Right atrium auricular region (tissue), 2 donors: ENCODE data around the gene SMCO1. TPM values are rescaled to one million over a fixed set of nuclear protein-coding genes. Genes with fewer than 3 reads are reported as not detected.
"Not testable (repeated sequence)": the region's sequence is repeated elsewhere in the genome, so short reads cannot be mapped to it uniquely, and the experiment has no call there.

ENCODE experiments used
- DNase-seq: peaks from one replicate; pipeline ENCODE4 v3.0.0-alpha.2; 2019; ENCODE audit warnings: low spot score
- H3K27ac ChIP-seq, 2 donors: fragments of 200-600 bp; sonication (generic); 1 replicate in 1 of 2; 2 replicates in 1 of 2; pipeline ENCODE4 v1.5.1; 2016 to 2019
- H3K27me3 ChIP-seq, 2 donors: fragments of 200-600 bp; sonication (generic); one replicate each; pipeline versions ENCODE4 v1.5.1 to v1.6.0; 2017 to 2019
- H3K36me3 ChIP-seq: fragments of 200-600 bp; sonication (generic); one replicate; pipeline ENCODE4 v1.5.1; 2016
- H3K4me1 ChIP-seq, 2 donors: fragments of 200-600 bp; sonication (generic); one replicate each; pipeline versions ENCODE4 v1.5.1 to v1.6.0; 2017 to 2019
- H3K4me3 ChIP-seq, 2 donors: fragments of 200-600 bp; sonication (generic); 1 replicate in 1 of 2; 2 replicates in 1 of 2; pipeline ENCODE4 v1.5.1; 2017 to 2019; ENCODE audit warnings: mild to moderate bottlenecking in 1 of 2, moderate library complexity in 1 of 2
- H3K9me3 ChIP-seq, 2 donors: fragments of 200-600 bp; sonication (generic); one replicate each; pipeline ENCODE4 v1.5.1; 2019
- total RNA-seq, 2 donors: library from RNA; depleted of rRNA; stranded (reverse); fragments of >200 nt; gene quantifications; one replicate each; pipeline ENCODE4 v1.1.0, GENCODE V29; 2016
- TF ChIP-seq, protein P1 (sequence below), 2 donors: fragments of 200-600 bp; sonication (generic); IDR thresholded peaks; one replicate each; pipeline ENCODE4 v1.5.1; 2019; ENCODE audit warnings: antibody characterized with exemption in 2 of 2

The SMCO1 gene
- total RNA-seq, 2 donors from 2014 or later: 3.6 to 42.3 TPM

GRCh38 chr3:196458063-196458462 is 57.1 kb downstream of the SMCO1 start:
- TF ChIP-seq, protein P1, sequence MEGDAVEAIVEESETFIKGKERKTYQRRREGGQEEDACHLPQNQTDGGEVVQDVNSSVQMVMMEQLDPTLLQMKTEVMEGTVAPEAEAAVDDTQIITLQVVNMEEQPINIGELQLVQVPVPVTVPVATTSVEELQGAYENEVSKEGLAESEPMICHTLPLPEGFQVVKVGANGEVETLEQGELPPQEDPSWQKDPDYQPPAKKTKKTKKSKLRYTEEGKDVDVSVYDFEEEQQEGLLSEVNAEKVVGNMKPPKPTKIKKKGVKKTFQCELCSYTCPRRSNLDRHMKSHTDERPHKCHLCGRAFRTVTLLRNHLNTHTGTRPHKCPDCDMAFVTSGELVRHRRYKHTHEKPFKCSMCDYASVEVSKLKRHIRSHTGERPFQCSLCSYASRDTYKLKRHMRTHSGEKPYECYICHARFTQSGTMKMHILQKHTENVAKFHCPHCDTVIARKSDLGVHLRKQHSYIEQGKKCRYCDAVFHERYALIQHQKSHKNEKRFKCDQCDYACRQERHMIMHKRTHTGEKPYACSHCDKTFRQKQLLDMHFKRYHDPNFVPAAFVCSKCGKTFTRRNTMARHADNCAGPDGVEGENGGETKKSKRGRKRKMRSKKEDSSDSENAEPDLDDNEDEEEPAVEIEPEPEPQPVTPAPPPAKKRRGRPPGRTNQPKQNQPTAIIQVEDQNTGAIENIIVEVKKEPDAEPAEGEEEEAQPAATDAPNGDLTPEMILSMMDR (IDR thresholded peaks at IDR 0.05): no peak
- Histone ChIP-seq H3K4me3 (no peak overlapping the region), H3K4me1 (peaks cover 0 to 4% of the 10 kb centered on the region in 2 donors), H3K9me3 (no peaks in the 10 kb centered on the region), H3K36me3 (no peaks in the 10 kb centered on the region), H3K27ac (no peak overlapping the region), H3K27me3 (no peaks in the 10 kb centered on the region)
- no peak for DNase-seq

GRCh38 chr3:196457470-196457869 is 57.7 kb downstream of the SMCO1 start:
- not testable (repeated sequence) for H3K27me3 ChIP-seq, H3K9me3 ChIP-seq, H3K4me3 ChIP-seq, DNase-seq, H3K4me1 ChIP-seq, H3K36me3 ChIP-seq, H3K27ac ChIP-seq

Other genes starting within 250 kb of the SMCO1 start
- gene PCYT1A, start 227.6 kb downstream of the SMCO1 start, total RNA-seq: 100 to 1,000 TPM in 1 of 2 donors, 10 to 100 TPM in 1; 89.0 to 135 TPM
- 1 to 10 TPM; 4.3 to 6.3 TPM for gene DYNLT2B, start 197.1 kb downstream of the SMCO1 start, total RNA-seq
- not detected for gene TM4SF19, start 177.0 kb downstream of the SMCO1 start, total RNA-seq
- 10 to 100 TPM; 10.5 to 13.3 TPM for gene UBXN7, start 82.9 kb downstream of the SMCO1 start, total RNA-seq
- 10 to 100 TPM; 14.9 to 15.5 TPM for gene RNF168, start 11.6 kb downstream of the SMCO1 start, total RNA-seq
- gene WDR53, start 53.2 kb upstream of the SMCO1 start, total RNA-seq: 1 to 10 TPM; 3.0 to 4.3 TPM
- gene FBXO45, start 53.3 kb upstream of the SMCO1 start, total RNA-seq: 1 to 10 TPM; 6.3 to 6.5 TPM
- gene NRROS, start 124.3 kb upstream of the SMCO1 start, total RNA-seq: 1 to 10 TPM; 2.4 to 4.8 TPM
- gene CEP19, start 196.9 kb upstream of the SMCO1 start, total RNA-seq: 1 to 10 TPM; 1.1 to 1.4 TPM
- gene PIGX, start 197.0 kb upstream of the SMCO1 start, total RNA-seq: 10 to 100 TPM; 12.0 to 25.0 TPM
- 10 to 100 TPM; 47.5 to 48.7 TPM for gene PAK2, start 224.5 kb upstream of the SMCO1 start, total RNA-seq